Measurements from ENCODE around the gene TAGLN3.

GRCh38 chr3:112001526-112001925, 2.8 kb downstream of the TAGLN3 start:
- TF ChIP-seq POLR2A (IDR thresholded peaks at IDR 0.05; ENCODE audit: low read depth, low read length) (no peak), TAF1 (IDR thresholded peaks at IDR 0.05; ENCODE audit: low read depth, low read length) (no peak), POLR2AphosphoS5 (IDR thresholded peaks at IDR 0.05; ENCODE audit: low read depth, low read length) (no peak), SPI1 (IDR thresholded peaks at IDR 0.05; ENCODE audit: low read depth, low read length) (no peak)
